NCI-H2196 (cell line): ENCODE measurements around the gene SDHAF2.
"Not testable (repeated sequence)": the region's sequence is repeated elsewhere in the genome, so short reads cannot be mapped to it uniquely, and the experiment has no call there.

Experiments used
- DNase-seq: peaks from one replicate; lab custom pipeline; 2025; ENCODE audit not compliant: unreplicated experiment; lab: John Stamatoyannopoulos, UW

SDHAF2 gene

DNA sequence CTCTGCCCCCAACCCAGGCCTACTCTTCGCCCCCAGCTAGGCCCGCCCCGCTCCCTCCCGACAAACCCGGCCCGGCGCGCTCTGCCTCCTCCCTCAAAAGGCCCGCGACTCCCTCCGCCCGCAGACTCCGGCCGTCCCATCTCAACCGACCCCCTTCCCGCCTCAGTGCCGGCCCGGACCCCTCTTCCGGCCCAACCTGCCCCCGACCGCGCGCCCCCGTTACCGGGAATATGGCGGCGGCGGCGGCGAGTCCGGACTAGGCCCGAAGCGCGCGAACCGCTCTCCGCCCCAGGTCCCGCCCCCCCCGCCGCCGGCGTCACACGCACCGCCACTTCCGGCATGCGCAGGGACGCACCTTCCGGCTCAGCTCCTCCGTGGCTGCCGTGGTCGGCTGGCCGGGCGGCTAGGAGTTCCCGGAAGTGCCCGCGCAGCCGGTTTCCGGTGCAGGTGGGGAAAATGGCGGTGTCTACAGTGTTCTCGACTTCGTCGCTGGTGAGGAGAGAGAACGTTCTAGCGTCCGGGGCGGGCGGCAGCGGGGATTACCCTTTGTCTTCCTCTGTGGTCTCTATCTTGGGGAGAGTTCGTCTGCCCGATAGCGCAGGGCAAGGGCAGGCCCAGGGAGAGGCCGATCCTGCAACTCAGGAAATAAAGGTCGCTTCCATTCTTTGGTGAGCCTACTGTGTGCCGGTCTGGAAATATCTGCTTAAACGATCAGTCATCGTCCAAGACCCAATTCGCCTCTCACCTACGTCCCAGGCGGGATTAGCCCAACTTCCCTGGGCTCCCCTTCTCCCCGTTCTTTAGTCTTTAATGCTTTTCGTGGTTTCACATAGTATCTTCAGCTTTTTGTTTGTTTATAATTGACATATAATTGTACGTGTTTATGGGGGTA, at the start of gene SDHAF2, which contains the start of gene CPSF7:
Gene SDHAF2, plus strand, starts transcription at position 434 of the 892 bp plus-strand sequence. Its CDS starts 23 bp downstream, at position 457.
Gene CPSF7, minus strand, starts transcription at position 285 of the 892 bp plus-strand sequence. CDS start 740 bp downstream, outside the sequence.
- DNase-seq = peak; percentile 98

DNA sequence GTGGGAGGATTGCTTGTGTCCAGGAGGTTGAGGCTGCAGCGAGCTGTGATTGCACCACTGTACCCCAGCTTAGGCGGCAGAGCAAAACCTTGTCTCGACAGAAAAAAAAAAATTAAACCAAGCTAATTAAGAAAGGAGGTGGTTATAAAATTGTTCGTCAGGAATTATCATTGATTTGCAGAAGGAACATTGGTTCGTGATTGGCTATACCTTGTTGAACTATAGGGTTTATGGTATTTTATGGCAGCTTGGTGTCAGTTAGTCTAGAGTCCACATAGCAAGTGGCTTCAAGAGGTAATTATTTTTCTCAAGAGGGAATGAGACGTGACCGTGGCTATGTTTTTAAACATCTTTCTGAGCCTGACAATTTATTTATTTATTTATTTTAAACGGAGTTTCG, 49.0 kb upstream of the SDHAF2 start:
- no peak for DNase-seq

DNA sequence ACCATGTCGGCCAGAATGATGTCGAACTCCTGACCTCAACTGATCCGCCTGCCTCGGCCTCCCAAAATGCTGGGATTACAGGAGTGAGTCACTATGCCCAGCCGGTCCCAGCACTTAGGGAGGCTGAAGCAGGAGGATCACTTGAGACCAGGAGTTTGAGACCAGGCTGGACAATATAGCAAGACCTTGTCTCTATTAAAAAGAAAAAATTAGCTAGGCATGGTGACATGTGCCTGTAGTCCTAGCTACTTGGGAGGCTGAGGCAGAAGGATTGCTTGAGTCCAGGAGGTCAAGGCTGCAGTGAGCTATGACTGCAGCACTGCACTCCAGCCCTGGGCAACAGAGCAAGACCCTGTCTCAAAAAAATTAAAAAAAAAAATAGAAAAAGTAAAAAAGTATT, 46.1 kb upstream of the SDHAF2 start:
- DNase-seq = not testable (repeated sequence)

DNA sequence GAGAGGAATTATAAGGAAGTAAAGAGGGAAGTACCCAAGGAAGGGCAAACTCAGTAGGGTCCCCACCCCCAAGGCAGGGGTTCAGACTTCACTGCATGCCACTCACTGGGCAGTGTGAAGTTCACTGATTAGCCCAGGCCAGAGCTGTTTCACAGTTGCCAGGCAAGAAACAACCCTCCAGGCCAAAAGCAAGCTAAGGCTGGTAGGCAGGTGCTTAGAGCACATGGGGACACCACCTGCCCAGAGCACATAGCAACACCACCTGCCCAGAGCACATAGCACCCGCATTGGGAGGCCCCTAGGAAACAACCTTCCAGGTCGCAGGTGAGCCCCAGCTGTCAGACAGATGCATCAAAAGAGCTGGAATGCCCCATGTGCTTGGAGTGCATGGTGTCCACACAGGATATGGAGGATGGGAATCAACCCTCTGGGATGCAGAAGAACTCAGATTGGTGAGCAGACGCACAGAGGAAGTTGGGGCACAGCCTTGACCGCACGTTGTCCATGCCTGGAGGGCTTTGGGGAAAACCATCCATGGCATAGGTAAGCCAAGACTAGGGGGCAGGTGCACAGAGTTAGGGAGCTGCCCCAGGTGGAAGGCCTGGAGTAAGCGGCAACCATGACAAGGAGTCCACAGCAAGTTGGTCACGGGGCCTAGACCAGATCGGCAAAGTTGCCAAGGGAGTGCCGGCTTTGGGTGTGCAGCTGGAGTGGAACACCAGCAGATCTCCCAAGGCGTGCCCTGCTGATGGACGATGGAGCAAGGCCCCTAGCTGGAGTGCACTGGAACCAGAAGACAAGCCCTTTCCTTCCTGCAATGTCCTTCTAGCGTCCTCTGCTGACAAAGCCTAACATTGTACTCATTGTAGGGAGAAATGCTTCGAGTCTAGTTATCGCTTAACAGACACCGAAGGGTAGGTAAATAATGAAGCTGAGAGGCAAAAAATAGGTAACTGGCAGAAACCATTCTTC, 45.4 kb upstream of the SDHAF2 start:
- peak; percentile 36 for DNase-seq

DNA sequence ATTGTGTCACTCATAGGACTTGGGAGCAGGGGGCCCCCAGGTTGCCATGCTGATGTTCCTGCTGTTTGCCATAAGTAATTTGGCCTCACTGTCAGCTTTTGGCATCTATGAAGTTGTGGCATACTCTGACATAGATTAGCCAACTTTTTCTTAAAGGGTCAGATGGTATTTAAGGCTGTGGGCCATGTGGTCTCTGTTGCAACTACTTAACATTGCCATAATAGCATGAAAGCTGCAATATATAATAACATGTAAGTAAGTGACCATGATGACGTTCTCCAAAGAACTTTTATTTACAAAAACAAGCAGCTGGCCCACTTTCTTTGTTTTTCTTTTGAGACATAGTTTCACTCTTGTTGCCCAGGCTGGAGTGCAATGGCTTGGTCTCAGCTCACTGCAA, 39.8 kb upstream of the SDHAF2 start:
- no peak for DNase-seq

DNA sequence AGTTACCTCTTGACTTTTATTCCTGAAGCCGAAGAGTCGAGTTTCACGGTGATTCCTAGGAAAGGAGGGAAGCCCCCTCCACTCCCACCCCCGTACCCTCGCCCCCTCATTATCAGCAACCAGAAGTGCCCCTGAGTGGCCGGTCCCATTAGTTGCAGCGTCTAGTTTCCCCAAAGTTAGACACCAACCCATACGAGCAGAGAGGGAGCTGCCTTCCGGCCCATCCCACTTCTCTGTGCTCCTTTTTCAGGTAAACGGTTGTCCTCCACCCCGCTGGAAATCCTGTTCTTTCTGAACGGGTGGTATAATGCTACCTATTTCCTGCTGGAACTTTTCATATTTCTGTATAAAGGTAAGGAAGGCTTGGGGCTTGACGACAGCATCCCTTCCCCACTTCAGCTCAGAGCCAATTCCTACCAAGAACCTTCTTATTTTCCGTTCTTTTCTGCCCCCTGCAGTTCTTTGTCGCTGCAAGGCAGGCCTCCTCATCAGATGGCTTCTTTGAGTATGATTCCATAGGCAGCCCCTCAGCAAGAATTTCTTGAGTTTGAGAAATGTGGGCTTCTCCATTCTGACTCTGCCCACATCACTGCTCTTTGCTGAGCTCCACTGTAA, 36.8 kb upstream of the SDHAF2 start:
- no peak for DNase-seq

DNA sequence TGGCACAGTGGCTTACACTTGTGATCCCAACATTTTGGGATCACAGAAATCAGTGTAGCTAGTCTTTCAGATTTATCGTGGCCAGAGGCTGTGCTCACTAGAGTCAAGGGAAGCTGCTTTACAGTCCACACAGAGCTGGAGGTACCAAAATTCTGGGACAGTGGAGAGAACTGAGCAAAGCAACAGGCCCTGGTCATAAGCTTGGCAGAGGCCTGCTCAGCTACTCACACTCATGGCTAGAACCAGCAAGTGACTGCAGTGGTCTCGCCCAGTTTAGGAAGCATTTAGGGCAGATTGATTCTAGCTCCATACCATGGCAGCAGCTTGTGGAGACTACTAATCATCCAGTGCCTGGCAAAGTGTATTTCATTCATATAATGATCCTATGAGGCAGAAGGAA, 28.8 kb upstream of the SDHAF2 start:
- DNase-seq = no peak

DNA sequence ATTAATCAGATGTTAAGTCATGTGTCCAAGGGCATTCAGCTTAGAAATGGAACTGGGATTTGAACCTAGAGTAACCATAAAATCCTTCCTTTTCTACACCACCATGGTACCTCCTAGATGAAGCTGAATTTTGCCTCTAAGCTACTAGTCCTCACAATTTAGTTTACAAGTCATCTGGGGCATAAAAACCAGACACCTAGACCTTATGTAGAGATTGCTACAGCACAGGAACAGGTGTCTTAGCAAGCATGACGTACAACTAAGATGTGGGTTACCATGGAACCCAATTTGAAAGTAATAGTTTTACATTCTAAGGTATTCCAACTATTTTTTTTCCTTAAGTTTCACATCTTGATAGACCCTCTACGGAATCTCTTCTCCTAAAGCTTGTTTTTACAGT, 28.4 kb upstream of the SDHAF2 start:
- DNase-seq = no peak

DNA sequence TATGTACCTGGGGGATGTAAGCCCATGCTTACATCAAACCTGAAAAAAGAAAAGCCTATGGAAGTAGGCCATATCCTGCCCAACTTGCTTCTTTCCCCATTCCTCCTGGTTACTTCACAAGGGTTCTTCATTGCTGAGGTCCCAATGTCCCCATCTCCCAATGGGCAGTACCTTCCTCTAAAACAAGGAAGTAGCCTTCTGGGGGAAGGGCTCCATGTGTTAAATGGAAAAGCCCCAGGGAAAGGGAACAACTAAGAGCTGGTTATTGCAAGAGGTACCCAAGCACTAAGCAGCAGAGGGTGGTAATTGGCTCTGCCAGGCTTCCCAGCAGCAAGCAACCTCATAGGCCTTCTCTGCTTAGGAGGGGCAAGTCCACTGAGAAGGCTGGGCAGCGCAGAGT, 26.3 kb upstream of the SDHAF2 start:
- no peak for DNase-seq

DNA sequence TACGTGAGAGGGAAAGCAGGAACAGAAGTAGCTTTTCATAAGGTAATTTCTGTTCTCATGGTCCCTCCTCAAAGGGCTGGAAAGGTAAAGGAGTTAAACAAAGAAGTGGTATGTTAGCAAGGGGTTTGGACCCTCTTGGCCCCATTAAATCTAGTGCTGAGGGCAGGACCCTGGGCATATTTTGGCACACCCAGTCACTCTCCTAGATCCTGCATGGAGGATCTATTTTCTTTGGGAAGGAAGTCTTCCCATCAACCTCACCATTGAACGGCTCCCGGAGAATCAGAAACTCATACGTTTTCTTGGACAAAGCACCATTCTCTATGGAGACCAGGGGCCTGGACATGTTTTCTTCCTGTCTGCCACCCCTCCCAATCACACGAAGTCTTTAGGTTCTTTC, 25.8 kb upstream of the SDHAF2 start:
- no peak for DNase-seq

DNA sequence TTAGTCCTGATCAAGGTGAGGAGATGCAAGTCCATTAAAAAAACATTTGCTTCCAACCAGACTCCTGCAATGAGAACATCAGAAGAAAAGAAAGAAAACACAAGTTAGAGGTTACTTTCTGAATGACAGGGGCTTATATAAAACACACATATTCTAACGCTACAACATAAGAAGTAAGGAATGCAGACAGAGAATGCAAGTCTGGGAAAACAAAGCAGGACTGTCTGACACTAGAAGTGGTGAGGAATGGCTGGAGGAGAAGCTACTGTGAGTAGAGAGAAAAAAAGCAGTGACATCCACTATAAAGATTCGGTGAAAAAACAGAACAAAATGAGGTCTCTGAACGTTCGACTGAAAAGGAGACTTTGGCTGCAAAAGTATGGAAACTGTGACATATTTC, 25.3 kb upstream of the SDHAF2 start:
- DNase-seq = no peak

DNA sequence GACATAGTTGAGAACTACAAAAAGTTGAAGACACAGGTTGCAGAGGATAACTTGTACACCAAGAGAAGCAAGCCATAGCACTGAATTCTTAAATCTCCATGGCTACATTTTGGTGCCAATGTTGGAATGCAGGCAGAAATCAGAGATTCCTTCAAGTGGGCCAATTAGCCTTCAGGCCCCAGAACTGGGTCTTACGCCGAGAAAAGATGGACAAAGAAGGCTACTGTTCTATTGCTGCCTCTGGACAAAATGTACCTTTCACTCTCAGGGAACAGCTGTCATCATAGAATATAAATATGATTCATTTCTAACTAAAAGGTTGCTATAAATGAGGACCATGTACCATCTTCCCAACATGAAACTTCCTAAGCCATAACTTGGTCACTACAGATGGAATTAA, 23.9 kb upstream of the SDHAF2 start:
- DNase-seq = no peak

DNA sequence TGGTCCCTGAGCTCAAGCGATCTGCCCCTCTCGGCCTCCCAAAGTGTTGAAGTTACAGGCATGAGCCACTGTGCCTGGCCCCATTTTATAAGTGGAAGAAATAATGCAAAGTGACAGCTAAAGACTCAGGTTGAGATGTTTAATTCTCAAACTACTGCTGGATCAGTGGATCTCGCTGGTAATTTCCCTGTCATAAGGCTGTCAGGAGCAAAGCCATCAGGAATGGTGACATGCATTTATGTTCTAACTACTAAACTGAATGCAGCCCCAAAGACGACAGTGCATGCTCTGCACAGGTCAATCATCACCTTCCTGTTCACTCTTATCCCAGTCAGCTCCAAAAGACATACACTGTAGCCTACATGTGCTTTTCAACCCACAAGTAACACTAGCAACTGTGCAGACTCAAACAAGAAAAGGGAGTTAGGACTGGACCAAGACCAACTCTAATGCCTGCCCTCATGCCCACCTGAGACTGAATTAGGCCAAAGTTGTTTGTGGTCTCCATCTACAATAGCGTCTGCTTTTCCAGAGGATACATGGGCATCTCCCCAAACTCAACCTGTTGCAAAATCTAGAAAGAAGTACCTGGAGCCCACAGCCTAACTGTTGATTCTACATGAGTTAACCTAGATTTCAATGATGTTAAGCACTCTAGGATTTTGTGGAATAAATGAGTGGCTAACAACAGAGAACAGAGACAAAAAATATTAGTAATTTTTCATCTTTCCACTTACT, 22.8 kb upstream of the SDHAF2 start:
- no peak for DNase-seq

DNA sequence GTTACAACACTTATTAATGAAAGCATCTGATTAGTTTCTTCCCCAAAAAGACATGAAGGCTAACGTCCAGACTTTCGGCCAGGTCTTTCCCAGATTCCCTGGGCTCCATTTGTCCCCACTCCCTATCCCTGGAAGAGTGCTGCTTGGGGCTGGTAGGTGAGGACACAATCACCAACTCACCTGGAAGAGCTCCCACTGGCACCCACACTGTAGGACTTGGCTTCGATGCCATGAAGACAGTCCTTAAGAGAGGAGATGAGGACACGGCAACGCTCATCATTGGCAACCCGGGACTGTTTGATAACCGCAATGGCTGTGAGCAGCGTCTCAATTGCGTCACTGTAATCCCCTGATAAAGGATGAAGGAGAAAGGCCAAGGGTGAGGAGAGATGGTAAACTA, 18.3 kb upstream of the SDHAF2 start:
- DNase-seq = no peak

DNA sequence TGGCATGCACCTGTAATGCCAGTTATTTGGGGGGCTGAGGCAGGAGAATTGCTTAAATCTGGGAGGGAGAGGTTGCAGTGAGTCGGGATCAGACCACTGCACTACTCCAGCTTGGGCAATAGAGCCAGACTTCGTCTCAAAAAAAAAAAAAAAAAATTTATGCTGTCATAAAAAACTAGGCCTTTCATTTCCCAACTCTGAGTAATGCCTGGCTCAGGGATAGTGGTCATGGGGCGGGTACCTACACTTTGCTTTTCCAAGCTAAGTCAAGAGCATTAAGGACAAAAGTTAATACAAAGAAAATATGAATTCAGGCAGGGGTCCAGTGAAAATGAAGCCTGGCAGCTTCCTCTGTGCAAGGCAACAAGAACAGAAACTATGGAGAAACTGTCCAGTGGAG, 16.4 kb upstream of the SDHAF2 start:
- no peak for DNase-seq

DNA sequence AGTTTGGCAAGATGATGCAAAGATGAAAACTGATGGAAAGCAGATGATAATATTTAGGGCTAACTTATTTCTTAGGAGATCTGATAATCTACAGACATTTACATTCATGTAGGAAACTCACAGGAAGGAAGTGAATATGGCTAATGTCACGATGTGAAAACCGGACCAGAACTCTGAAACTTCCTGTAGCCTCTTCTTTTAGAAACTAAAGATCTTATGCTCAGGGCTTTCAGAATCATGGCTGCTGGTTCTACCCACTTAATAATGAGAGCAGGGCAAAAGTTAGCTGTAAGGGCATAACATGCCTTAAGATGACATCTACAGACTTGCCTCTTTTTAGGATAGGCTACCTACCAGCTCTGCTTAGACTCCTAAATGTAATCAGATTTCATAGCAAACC, 15.4 kb upstream of the SDHAF2 start:
- no peak for DNase-seq

DNA sequence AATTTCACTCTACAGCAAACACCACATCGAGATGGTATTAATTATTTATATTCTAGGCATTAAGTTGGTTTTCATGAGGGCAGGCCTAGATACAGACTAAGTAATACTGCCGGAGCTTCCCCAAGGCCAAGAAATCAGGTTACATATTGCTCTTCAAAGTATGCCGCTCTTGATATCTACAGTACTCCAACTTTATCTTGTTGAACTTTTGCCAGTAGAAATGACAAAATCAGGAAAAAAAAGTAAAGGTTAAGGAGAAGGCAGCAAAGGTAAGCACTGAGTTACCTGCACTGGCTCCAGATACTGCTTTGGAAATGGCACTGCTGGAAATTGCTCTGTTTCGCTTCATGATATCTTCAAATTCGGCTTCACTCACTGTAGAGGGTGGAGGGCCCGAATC, 14.5 kb upstream of the SDHAF2 start:
- no peak for DNase-seq

DNA sequence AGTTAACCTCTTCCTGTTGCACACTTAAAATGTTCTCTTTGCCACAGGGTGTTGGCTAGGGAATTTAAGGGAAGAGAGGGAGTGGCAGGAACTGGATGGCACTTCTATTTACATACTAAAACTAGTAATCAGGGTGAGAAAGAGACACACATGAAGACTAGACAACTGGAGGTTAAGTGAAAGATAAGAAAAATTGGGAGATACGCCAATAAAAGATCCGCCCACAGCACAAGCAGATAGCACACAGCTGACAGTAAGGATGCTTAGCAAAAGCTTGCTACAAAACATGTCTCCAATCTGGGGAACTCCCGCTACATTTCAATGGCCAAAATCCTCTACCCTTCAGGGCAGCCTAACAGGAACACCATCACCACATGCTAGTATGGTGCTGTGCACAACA, 13.0 kb upstream of the SDHAF2 start:
- no peak for DNase-seq

DNA sequence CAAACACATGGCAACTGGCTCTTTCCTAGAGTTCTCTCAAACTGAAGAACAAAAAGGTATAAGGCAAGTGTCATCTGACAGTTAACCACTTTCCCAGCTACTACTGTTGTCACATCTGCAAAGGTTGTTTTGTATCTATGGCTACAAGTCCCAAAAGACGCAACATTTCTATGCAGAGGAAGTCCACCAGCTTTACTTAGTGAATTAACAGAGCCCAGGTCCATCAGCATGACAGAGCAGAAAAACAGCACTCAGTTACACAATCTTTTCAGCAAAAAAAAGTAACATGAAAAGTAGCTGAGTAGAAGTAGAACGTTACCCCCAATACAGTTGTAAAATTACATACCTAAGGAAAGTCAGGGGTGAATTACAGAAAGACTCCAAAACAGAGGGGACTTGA, 12.3 kb upstream of the SDHAF2 start:
- DNase-seq = no peak

DNA sequence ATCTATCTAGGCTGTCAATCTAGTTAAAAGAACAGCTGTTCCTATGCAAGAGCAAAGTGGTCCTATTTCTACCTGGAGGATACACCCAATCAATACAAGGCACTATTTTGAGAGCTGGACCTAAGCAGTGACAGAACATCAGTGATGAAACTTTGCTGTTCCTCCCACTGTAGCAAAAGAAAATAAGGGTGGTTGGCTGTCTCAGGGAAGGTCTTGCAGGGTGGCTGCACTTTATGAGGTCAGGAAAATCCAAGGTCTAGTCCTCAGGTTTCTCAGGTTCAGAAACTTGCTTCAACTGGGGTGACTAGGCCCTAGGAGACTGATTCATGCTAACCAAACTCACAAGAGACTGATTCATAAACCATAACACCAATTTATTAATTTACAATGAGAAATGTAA, 11.8 kb upstream of the SDHAF2 start:
- no peak for DNase-seq

DNA sequence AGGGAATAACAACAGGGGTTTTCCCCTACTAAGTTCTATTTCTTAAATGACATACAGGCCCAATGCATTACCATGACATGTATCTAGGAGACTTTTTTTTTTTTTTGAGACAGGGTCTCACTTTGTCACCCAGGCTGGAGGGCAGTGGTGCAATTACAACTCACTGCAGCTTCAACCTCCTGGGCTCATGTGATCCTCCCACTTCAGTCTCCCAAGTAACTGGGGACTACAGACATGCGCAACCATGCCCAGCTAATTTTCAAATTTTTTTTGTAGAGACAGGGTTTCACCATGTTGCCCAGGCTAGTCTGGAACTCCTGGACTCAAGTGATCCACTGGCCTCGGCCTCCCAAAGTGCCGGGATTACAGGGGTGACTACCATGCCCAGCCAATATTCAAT, 7.7 kb upstream of the SDHAF2 start:
- DNase-seq = no peak
